Mammary epithelial cell (primary cell): ENCODE results near the gene FAM229B.
A peak's percentile ranks its signal among the peaks of the same experiment; 100 is the strongest.

Experiments
- EZH2 ChIP-seq: IDR thresholded peaks from 2 replicates; pipeline ENCODE4 v1.6.1; 2012; ENCODE audit warnings: low read length, inconsistent platforms, borderline replicate concordance
- TF ChIP-seq, protein P1 (sequence below), 2 donors: IDR thresholded peaks in 1 of 2; conservative IDR thresholded peaks in 1 of 2; 2 replicates each; pipeline ENCODE4 v1.5.1; 2011 to 2012; ENCODE audit warnings: inconsistent platforms in 2 of 2, low read length in 2 of 2, mild to moderate bottlenecking in 2 of 2, control low read depth in 1 of 2, low read depth in 1 of 2; ENCODE audit not compliant: insufficient read depth in 1 of 2; ENCODE audit errors: extremely low read depth in 1 of 2

DNA sequence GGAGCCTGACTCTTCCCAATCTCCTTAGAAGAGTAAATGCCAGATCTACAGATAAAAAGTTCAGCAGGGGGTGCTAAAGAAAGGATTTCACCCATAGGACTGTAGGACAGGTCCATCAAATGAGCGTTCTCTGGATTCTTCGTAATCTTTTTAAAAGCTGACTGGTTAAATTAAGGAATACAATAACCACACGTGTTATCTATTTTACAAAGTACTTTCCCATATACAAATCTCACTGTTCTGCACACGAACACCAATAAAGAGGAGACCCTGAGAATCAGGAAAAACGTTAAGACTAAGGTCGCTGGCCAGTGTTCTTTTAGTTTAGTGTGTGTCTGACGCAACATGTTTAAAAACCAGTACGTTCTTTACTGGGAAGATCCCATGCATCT lies 651 bp upstream of the FAM229B start:
- TF ChIP-seq EZH2, result no peak
- TF ChIP-seq, protein P1, sequence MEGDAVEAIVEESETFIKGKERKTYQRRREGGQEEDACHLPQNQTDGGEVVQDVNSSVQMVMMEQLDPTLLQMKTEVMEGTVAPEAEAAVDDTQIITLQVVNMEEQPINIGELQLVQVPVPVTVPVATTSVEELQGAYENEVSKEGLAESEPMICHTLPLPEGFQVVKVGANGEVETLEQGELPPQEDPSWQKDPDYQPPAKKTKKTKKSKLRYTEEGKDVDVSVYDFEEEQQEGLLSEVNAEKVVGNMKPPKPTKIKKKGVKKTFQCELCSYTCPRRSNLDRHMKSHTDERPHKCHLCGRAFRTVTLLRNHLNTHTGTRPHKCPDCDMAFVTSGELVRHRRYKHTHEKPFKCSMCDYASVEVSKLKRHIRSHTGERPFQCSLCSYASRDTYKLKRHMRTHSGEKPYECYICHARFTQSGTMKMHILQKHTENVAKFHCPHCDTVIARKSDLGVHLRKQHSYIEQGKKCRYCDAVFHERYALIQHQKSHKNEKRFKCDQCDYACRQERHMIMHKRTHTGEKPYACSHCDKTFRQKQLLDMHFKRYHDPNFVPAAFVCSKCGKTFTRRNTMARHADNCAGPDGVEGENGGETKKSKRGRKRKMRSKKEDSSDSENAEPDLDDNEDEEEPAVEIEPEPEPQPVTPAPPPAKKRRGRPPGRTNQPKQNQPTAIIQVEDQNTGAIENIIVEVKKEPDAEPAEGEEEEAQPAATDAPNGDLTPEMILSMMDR (conservative IDR thresholded peaks at IDR 0.05 in 1 of 2, IDR thresholded peaks at IDR 0.05 in 1 of 2; ENCODE audit: extremely low read depth in 1 of 2, insufficient read depth in 1 of 2, low read depth in 1 of 2, low read length in 2 of 2), result peak; percentile 24 to 46
